RWPE2 (cell line): ENCODE measurements around the gene TRAPPC6A.
A peak's percentile ranks its signal among the peaks of the same experiment; 100 is the strongest.

Source experiments
- ATAC-seq: fragments of 200-7000 bp; cut with Tn5 transposase; 3 replicates; pipeline ENCODE4 v1.9.1; 2021; ENCODE audit warnings: low read depth
- DNase-seq: peaks from one replicate; pipeline ENCODE4 v3.0.0-alpha.2; 2020; ENCODE audit warnings: low spot score
- H3K27ac ChIP-seq: fragments of 450-650 bp; 2 replicates; pipeline ENCODE4 v1.5.1; 2017; ENCODE audit warnings: mild to moderate bottlenecking; ENCODE audit not compliant: poor library complexity, severe bottlenecking
- H3K27me3 ChIP-seq: fragments of 250-450 bp; sonication (Bioruptor Pico); 2 replicates; pipeline ENCODE4 v1.5.1; 2021; ENCODE audit warnings: mild to moderate bottlenecking, moderate library complexity; ENCODE audit not compliant: insufficient read depth, poor library complexity, severe bottlenecking
- H3K36me3 ChIP-seq: fragments of 250-450 bp; sonication (Bioruptor Pico); 2 replicates; pipeline ENCODE4 v1.5.1; 2020; ENCODE audit warnings: low read depth, mild to moderate bottlenecking, moderate library complexity
- H3K4me1 ChIP-seq: fragments of 250-450 bp; sonication (Bioruptor Pico); 2 replicates; pipeline ENCODE4 v1.5.1; 2021; ENCODE audit warnings: mild to moderate bottlenecking, moderate library complexity; ENCODE audit not compliant: insufficient read depth, poor library complexity, severe bottlenecking
- H3K4me3 ChIP-seq: fragments of 250-450 bp; sonication (Bioruptor Pico); 2 replicates; pipeline ENCODE4 v1.5.1; 2021; ENCODE audit warnings: mild to moderate bottlenecking, moderate library complexity; ENCODE audit not compliant: severe bottlenecking
- H3K9me3 ChIP-seq: fragments of 250-450 bp; sonication (Bioruptor Pico); 2 replicates; pipeline ENCODE4 v1.5.1; 2021; ENCODE audit warnings: mild to moderate bottlenecking, moderate library complexity; ENCODE audit not compliant: severe bottlenecking
- TF ChIP-seq, protein P1 (sequence below): fragments of 450-650 bp; IDR thresholded peaks from one replicate; pipeline ENCODE4 v1.5.1; 2017; ENCODE audit warnings: mild to moderate bottlenecking, moderate library complexity; ENCODE audit not compliant: poor library complexity, severe bottlenecking

Gene TRAPPC6A

GRCh38 chr19:45200568-45200967 is 22.5 kb upstream of the TRAPPC6A start:
- Histone ChIP-seq H3K4me1 (no peaks in the 10 kb centered on the region), H3K4me3 (no peak overlapping the region), H3K27ac (no peak overlapping the region), H3K36me3 (no peaks in the 10 kb centered on the region), H3K9me3 (no peaks in the 10 kb centered on the region), H3K27me3 (no peaks in the 10 kb centered on the region)
- TF ChIP-seq, protein P1, sequence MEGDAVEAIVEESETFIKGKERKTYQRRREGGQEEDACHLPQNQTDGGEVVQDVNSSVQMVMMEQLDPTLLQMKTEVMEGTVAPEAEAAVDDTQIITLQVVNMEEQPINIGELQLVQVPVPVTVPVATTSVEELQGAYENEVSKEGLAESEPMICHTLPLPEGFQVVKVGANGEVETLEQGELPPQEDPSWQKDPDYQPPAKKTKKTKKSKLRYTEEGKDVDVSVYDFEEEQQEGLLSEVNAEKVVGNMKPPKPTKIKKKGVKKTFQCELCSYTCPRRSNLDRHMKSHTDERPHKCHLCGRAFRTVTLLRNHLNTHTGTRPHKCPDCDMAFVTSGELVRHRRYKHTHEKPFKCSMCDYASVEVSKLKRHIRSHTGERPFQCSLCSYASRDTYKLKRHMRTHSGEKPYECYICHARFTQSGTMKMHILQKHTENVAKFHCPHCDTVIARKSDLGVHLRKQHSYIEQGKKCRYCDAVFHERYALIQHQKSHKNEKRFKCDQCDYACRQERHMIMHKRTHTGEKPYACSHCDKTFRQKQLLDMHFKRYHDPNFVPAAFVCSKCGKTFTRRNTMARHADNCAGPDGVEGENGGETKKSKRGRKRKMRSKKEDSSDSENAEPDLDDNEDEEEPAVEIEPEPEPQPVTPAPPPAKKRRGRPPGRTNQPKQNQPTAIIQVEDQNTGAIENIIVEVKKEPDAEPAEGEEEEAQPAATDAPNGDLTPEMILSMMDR: peak; percentile 45
- ATAC-seq (0 out of 3 replicates have a peak, but pooled peaks have one; percentile 55), DNase-seq (no peak)

- TF ChIP-seq, protein P1: no peak
- no peaks in the 10 kb centered on the region for H3K9me3 ChIP-seq
- no peak overlapping the region for H3K27ac ChIP-seq
- no peak overlapping the region for H3K4me3 ChIP-seq
- no peaks in the 10 kb centered on the region for H3K36me3 ChIP-seq
- peak; percentile 61 for ATAC-seq
- DNase-seq: no peak
- no peaks in the 10 kb centered on the region for H3K4me1 ChIP-seq
- H3K27me3 ChIP-seq: no peaks in the 10 kb centered on the region
Observed at GRCh38 chr19:45195764-45196163, 17.7 kb upstream of the TRAPPC6A start.

DNA sequence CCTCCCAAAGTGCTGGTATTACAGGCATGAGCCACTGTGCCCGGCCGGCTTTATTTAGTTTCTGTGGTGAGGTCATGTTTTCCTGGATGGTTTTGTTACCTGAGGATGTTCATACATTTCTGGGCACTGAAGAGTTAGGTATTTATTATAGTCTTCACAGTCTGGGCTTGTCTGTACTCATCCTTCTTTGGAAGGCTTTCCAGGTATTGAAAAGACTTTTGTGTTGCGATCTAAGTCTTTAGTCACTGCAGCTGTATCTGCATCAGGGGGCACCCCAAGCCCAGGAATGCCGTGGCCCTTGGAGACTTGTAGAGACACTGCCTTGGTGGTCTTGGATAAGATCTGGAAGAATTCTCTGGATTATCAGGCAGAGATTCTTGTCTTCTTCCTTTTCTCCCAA is 13.3 kb upstream of the TRAPPC6A start:
- Histone ChIP-seq H3K36me3 (no peaks in the 10 kb centered on the region), H3K4me3 (no peak overlapping the region), H3K9me3 (no peaks in the 10 kb centered on the region), H3K4me1 (no peaks in the 10 kb centered on the region), H3K27me3 (no peaks in the 10 kb centered on the region), H3K27ac (peak overlapping the region; percentile 28)
- peak; percentile 87 for ATAC-seq
- DNase-seq: no peak
- TF ChIP-seq, protein P1: peak; percentile 54

- DNase-seq (no peak), ATAC-seq (no peak)
- Histone ChIP-seq H3K4me1 (no peaks in the 10 kb centered on the region), H3K9me3 (no peaks in the 10 kb centered on the region), H3K27me3 (no peaks in the 10 kb centered on the region), H3K27ac (no peak overlapping the region), H3K4me3 (no peak overlapping the region), H3K36me3 (no peaks in the 10 kb centered on the region)
- TF ChIP-seq, protein P1: no peak
Observed at GRCh38 chr19:45189971-45190370, 11.9 kb upstream of the TRAPPC6A start.

DNA sequence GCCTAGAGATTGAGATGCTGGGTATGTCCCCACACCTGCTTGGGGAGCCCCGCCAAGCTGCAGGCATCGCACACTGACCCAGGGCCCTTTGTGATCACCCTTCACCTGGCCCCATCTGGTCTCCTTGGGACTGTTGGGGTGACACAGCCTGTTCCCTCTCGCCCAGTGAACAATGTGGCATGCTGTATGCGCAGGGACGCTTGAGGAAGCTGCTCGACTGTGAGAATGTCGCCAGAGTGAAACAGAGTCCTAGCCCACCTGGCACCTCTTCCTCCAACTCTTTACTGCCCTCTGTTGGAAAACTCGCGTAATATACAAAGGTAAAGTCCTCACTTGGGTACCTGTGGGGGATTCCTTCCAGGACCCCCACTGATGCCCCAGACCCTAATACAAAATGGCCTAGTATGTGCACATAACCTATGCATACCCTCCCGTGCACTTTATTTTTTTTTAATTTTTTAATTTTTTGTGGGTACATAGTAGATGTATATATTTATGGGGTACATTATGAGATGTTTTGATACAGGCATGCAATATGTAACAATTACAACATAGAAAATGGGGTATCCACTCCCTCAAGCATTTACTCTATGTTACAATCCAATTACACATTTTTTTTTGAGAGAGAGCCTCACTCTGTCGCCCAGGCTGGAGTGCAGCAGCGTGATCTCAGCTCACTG is 9.5 kb upstream of the TRAPPC6A start:
- TF ChIP-seq, protein P1: peak; percentile 72

More for the DNA sequence above, 9.5 kb upstream of the TRAPPC6A start:
- H3K4me3 ChIP-seq: no peak overlapping the region
- H3K36me3 ChIP-seq: no peaks in the 10 kb centered on the region
- DNase-seq (no peak), ATAC-seq (no peak)
- no peaks in the 10 kb centered on the region for H3K9me3 ChIP-seq
- H3K4me1 ChIP-seq: peaks cover 2% of the 10 kb centered on the region
- H3K27ac ChIP-seq: no peak overlapping the region
- H3K27me3 ChIP-seq: no peaks in the 10 kb centered on the region
